LoVo (cell line): ENCODE results near the gene KCNQ1.

Experiments used
- DNase-seq: peaks from one replicate; pipeline ENCODE4 v3.0.0-alpha.2; 2016; ENCODE audit warnings: low spot score

KCNQ1 gene

GRCh38 chr11:2747248-2748027 lies 302.6 kb downstream of the KCNQ1 start:
- no peak for DNase-seq

GRCh38 chr11:2748061-2748813 lies 303.4 kb downstream of the KCNQ1 start:
- no peak for DNase-seq

- DNase-seq = no peak
Measured at GRCh38 chr11:2748814-2749554, 304.2 kb downstream of the KCNQ1 start.

GRCh38 chr11:2750101-2750681 lies 305.4 kb downstream of the KCNQ1 start:
- DNase-seq = no peak

- DNase-seq = no peak
Measured at GRCh38 chr11:2750682-2751522, 306.1 kb downstream of the KCNQ1 start.

GRCh38 chr11:2751523-2752203 lies 306.9 kb downstream of the KCNQ1 start:
- DNase-seq = no peak

- no peak for DNase-seq
Measured at GRCh38 chr11:2752204-2752770, 307.5 kb downstream of the KCNQ1 start.

- no peak for DNase-seq
Measured at GRCh38 chr11:2752923-2753322, 308.1 kb downstream of the KCNQ1 start.

GRCh38 chr11:2754008-2754407 lies 309.2 kb downstream of the KCNQ1 start:
- no peak for DNase-seq

- DNase-seq = no peak
Measured at GRCh38 chr11:2755071-2755470, 310.3 kb downstream of the KCNQ1 start.

GRCh38 chr11:2758751-2759150 lies 313.9 kb downstream of the KCNQ1 start:
- no peak for DNase-seq

- no peak for DNase-seq
Measured at GRCh38 chr11:2759228-2760195, 314.7 kb downstream of the KCNQ1 start.

GRCh38 chr11:2760196-2760871 lies 315.5 kb downstream of the KCNQ1 start:
- DNase-seq = no peak

GRCh38 chr11:2761131-2762030 lies 316.6 kb downstream of the KCNQ1 start:
- no peak for DNase-seq

- DNase-seq = no peak
Measured at GRCh38 chr11:2762031-2762380, 317.2 kb downstream of the KCNQ1 start.

- no peak for DNase-seq
Measured at GRCh38 chr11:2762451-2762850, 317.6 kb downstream of the KCNQ1 start.

GRCh38 chr11:2763984-2764383 lies 319.2 kb downstream of the KCNQ1 start:
- DNase-seq = no peak

- DNase-seq = no peak
Measured at GRCh38 chr11:2765491-2765890, 320.7 kb downstream of the KCNQ1 start.
